Stimulated activated CD4-positive, alpha-beta T cell treated with anti-CD3 and anti-CD28 coated beads, Interleukin-2, amount 100 ng/mL, for 4 hours (primary cell): ENCODE results near the gene SDK1.
"Not testable (repeated sequence)": the region's sequence is repeated elsewhere in the genome, so short reads cannot be mapped to it uniquely, and the experiment has no call there.

Experiments
- DNase-seq: peaks from one replicate; pipeline ENCODE4 v3.0.0-alpha.2; 2020; ENCODE audit warnings: low read depth

Gene SDK1

GRCh38 chr7:3955751-3956696, 655.0 kb downstream of the SDK1 start:
- DNase-seq, result no peak

GRCh38 chr7:3956949-3957348, 655.9 kb downstream of the SDK1 start:
- no peak for DNase-seq

GRCh38 chr7:3957472-3958108, 656.5 kb downstream of the SDK1 start:
- no peak for DNase-seq

GRCh38 chr7:3958109-3958483, 657.0 kb downstream of the SDK1 start:
- no peak for DNase-seq

GRCh38 chr7:3959364-3959763, 658.3 kb downstream of the SDK1 start:
- no peak for DNase-seq

- no peak for DNase-seq
Observed at GRCh38 chr7:3960050-3960763, 659.2 kb downstream of the SDK1 start.

GRCh38 chr7:3960942-3961341, 659.9 kb downstream of the SDK1 start:
- DNase-seq, result no peak

- no peak for DNase-seq
Observed at GRCh38 chr7:3961857-3962503, 660.9 kb downstream of the SDK1 start.

GRCh38 chr7:3963768-3964167, 662.7 kb downstream of the SDK1 start:
- not testable (repeated sequence) for DNase-seq

GRCh38 chr7:3964980-3965606, 664.0 kb downstream of the SDK1 start:
- no peak for DNase-seq

GRCh38 chr7:3965794-3966395, 664.8 kb downstream of the SDK1 start:
- no peak for DNase-seq

- no peak for DNase-seq
Observed at GRCh38 chr7:3968234-3968633, 667.2 kb downstream of the SDK1 start.

GRCh38 chr7:3969286-3969685, 668.2 kb downstream of the SDK1 start:
- no peak for DNase-seq

GRCh38 chr7:3971323-3971722, 670.3 kb downstream of the SDK1 start:
- DNase-seq, result no peak

GRCh38 chr7:3973264-3973663, 672.2 kb downstream of the SDK1 start:
- DNase-seq, result no peak

- DNase-seq, result no peak
Observed at GRCh38 chr7:3974329-3974728, 673.3 kb downstream of the SDK1 start.

GRCh38 chr7:3975371-3975770, 674.3 kb downstream of the SDK1 start:
- no peak for DNase-seq

GRCh38 chr7:3977391-3977790, 676.3 kb downstream of the SDK1 start:
- no peak for DNase-seq

- DNase-seq, result no peak
Observed at GRCh38 chr7:3978839-3979238, 677.8 kb downstream of the SDK1 start.

GRCh38 chr7:3979611-3980299, 678.7 kb downstream of the SDK1 start:
- DNase-seq, result no peak

GRCh38 chr7:3980300-3980643, 679.2 kb downstream of the SDK1 start:
- DNase-seq, result no peak
